Nephron progenitor cell (in vitro differentiated cells): ENCODE data around the gene ADAM30.
A peak's percentile ranks its signal among the peaks of the same experiment; 100 is the strongest.

Experiments
- DNase-seq: peaks from one replicate; pipeline ENCODE4 v3.0.0; 2021
- H3K27ac Mint-ChIP-seq: 2 replicates; pipeline ENCODE4 v1.8.0; 2021; ENCODE audit warnings: mild to moderate bottlenecking, moderate library complexity, mixed read lengths
- H3K27me3 Mint-ChIP-seq: 2 replicates; pipeline ENCODE4 v1.8.0; 2021; ENCODE audit warnings: mild to moderate bottlenecking, low read depth, mixed read lengths; ENCODE audit not compliant: poor library complexity
- H3K36me3 Mint-ChIP-seq: 2 replicates; pipeline ENCODE4 v1.8.0; 2021; ENCODE audit warnings: low read depth, mixed read lengths
- H3K4me1 Mint-ChIP-seq: 2 replicates; pipeline ENCODE4 v1.8.0; 2021; ENCODE audit warnings: mixed read lengths
- H3K4me3 Mint-ChIP-seq: 2 replicates; pipeline ENCODE4 v1.8.0; 2021; ENCODE audit warnings: mild to moderate bottlenecking, moderate library complexity, mixed read lengths
- H3K9me3 Mint-ChIP-seq: 2 replicates; pipeline ENCODE4 v1.8.0; 2021; ENCODE audit warnings: mild to moderate bottlenecking, moderate library complexity, mixed read lengths
- TF ChIP-seq, protein P1 (sequence below): fragments of 200-600 bp; sonication (generic); IDR thresholded peaks from 2 replicates; pipeline ENCODE4 v1.5.0; 2021; ENCODE audit warnings: antibody characterized with exemption

ADAM30 gene

DNA sequence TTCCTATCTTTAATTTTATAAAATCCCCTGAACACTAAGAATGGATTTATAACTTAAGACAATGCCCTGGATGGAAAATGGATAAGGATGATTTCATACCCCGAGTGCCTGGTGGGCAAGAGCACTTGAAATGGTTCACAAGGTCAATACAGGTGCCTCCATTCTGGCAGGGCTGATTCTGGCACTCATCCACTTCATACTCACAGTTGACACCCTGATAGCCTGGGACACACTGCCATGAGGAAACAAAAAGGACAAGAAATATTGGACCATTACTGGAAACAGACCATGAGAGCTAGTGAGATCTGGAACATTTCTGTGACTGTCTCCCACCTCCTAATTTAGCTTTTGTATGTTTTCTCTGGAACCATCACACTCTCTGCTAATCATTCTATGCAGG, 39.1 kb upstream of the ADAM30 start:
- Mint-ChIP-seq H3K4me3 (no peak overlapping the region), H3K27ac (no peak overlapping the region), H3K27me3 (peaks cover 3% of the 10 kb centered on the region), H3K36me3 (peaks cover 79% of the 10 kb centered on the region), H3K4me1 (no peaks in the 10 kb centered on the region), H3K9me3 (peaks cover 9% of the 10 kb centered on the region)
- TF ChIP-seq, protein P1, sequence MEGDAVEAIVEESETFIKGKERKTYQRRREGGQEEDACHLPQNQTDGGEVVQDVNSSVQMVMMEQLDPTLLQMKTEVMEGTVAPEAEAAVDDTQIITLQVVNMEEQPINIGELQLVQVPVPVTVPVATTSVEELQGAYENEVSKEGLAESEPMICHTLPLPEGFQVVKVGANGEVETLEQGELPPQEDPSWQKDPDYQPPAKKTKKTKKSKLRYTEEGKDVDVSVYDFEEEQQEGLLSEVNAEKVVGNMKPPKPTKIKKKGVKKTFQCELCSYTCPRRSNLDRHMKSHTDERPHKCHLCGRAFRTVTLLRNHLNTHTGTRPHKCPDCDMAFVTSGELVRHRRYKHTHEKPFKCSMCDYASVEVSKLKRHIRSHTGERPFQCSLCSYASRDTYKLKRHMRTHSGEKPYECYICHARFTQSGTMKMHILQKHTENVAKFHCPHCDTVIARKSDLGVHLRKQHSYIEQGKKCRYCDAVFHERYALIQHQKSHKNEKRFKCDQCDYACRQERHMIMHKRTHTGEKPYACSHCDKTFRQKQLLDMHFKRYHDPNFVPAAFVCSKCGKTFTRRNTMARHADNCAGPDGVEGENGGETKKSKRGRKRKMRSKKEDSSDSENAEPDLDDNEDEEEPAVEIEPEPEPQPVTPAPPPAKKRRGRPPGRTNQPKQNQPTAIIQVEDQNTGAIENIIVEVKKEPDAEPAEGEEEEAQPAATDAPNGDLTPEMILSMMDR: no peak
- no peak for DNase-seq

DNA sequence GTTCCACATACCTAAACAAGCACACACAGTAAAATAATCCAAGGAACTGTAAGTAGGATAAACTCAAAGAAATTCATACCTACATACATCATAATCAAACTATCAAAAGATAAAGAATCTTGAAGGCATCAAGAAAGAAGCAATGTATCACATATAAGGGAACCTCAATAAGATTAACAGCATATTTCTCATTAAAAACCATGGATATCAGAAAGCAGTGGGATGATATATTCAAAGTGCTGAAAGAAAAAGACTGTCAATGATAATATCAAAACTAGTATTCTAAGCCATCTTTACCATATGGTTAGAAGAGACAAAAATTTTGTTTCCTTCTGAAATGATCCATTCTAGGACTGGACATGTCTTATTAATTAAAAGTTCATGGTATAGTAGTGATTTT, 37.1 kb upstream of the ADAM30 start:
- Mint-ChIP-seq H3K27me3 (peaks cover 3% of the 10 kb centered on the region), H3K36me3 (peaks cover 66% of the 10 kb centered on the region), H3K9me3 (peaks cover 9% of the 10 kb centered on the region), H3K4me3 (no peak overlapping the region), H3K4me1 (no peaks in the 10 kb centered on the region), H3K27ac (no peak overlapping the region)
- TF ChIP-seq, protein P1: no peak
- no peak for DNase-seq

DNA sequence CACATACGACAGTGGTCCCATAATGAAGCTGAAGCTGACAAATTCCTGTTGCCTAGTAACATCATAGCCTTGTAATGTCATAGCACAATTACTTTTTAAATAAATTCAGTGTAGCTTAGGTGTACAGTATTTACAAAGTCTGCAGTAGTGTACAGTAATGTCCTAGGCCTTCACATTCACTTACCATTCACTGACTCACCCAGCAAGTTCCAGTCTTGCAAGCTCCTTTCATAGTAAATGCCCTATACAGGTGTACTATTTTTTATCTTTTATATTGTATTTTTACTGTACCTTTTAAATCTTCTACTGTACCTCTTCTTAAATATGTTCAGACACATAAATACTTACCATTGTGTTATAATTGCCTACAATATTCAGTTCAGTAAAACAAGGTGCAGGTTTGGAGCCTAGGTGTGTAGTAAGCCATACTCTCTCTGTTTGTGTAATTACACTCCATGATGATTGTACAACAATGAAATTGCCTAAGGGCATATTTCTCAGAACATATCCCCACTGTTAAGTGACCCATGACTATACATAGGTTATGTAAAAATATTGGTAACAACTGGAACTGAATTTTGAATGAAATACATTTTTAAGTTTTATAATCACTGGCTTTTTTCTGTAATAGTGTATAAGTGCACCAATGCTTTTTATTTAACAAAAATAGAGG, 33.5 kb upstream of the ADAM30 start:
- Mint-ChIP-seq H3K4me3 (no peak overlapping the region), H3K27ac (no peak overlapping the region), H3K9me3 (peaks cover 9% of the 10 kb centered on the region), H3K27me3 (peaks cover 3% of the 10 kb centered on the region), H3K4me1 (no peaks in the 10 kb centered on the region), H3K36me3 (peaks cover 66% of the 10 kb centered on the region)
- no peak for DNase-seq
- TF ChIP-seq, protein P1: no peak

DNA sequence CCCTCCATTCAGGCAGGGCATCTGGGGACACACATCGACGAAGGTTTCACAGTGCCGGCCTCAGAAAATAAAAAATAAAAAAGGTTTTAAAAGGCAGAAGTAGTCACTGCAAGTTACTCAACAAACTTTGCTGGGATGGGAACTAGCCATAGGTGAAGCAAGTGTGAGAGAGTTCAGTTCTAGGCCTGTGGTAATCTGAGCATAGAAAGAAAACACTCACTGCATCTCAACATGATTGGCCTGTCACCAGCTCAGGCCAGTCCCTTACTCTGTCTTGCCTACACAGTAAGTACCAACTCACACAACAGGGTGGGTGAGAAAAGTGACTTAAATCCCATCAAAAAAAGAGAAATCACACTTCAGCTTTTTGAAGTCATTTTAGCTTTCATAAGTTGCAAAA, 30.2 kb upstream of the ADAM30 start:
- Mint-ChIP-seq H3K9me3 (no peaks in the 10 kb centered on the region), H3K36me3 (peaks cover 67% of the 10 kb centered on the region), H3K27me3 (no peaks in the 10 kb centered on the region), H3K4me3 (no peak overlapping the region), H3K4me1 (no peaks in the 10 kb centered on the region), H3K27ac (no peak overlapping the region)
- DNase-seq: no peak
- TF ChIP-seq, protein P1: no peak

DNA sequence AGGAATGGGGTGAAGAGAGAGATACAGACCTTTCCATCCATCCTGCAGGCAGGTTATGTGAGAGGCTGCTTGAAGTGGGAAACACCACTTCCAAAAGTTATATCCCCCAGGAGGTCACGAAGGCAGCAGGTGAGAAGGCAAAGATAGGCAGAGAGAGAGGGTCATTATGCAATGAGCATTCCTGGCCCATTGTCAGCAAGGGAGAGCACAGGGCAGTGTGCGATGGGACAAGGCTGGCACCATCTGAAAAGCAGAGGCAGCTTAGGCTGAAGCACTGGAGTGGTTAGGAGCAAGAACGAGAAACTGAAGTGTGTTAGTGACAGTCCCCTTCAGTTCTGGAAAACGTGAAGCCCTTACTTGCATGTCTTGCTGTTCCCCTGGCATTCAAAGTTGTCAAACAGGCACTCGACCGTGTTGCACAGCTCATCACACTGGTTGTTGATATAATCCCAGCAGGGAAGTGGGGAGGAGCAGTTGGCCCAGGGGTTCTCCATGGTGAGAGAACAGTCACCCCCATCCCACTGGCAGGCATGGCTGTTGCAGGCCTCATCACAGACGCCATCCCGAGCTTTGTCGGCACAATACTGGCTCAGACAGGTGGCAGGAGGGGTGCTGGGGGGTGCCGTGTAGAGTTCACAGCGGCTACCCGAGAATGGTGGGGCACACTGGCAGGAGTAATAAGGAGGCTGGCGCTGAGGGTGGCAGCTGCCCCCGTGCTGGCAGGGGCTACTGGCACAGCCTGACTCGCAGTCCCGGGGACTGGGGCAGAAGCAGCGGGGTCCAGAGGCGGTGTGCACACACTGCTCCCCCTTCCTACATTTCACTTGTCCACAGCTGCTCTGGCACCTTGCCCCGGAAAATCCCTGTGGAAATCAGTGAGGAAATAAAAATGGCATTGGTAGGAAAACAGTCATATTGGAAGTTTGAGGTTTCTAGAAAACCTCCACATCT, 28.9 kb upstream of the ADAM30 start:
- Mint-ChIP-seq H3K27ac (peak overlapping the region; percentile 14), H3K4me1 (no peaks in the 10 kb centered on the region), H3K36me3 (peaks cover 69% of the 10 kb centered on the region), H3K9me3 (no peaks in the 10 kb centered on the region), H3K27me3 (no peaks in the 10 kb centered on the region), H3K4me3 (no peak overlapping the region)
- DNase-seq: no peak
- TF ChIP-seq, protein P1: no peak
